ENCODE results near the gene SHOC2. TPM values are rescaled to one million over a fixed set of nuclear protein-coding genes. Genes with fewer than 3 reads are reported as not detected.

Gene SHOC2
- polyA plus RNA-seq, 1 of the 3 experiments (the other 2 are of a cell fraction), result 6.9 TPM

DNA sequence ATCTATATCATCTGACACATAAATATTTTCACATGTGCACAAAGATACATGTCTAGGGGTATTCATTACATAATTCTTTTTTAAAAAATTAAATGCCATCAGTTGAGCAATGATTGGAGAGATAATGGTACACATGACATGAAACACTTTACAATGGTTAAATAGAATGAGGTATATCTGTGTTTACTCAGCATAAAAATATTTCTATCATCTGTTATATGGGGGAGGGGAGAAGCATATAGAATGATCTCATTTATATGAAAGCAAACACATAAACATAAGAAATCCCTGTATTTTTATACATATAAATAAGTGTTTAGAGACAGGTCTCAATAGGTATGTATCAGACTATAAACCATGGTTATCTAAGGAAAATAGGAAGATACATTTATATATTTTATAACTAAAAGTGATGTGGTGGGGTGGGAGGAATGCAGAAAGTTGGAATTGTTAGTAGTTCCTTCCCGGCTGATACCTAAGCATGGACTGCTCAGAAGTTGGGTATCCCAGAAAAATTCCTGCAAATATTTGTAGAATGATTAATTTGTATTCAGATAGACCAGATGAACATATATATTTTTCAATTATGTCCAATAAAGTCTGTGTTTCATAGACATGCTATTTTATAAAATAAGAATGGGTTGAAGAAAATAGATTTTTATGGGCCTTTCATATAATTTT lies 75.1 kb downstream of the SHOC2 start:
- no peak for DNase-seq
- TF ChIP-seq RXRA (IDR thresholded peaks at IDR 0.05; ENCODE audit: borderline replicate concordance, low read depth) (no peak), POLR2AphosphoS5 (IDR thresholded peaks at IDR 0.05; ENCODE audit: low read depth, low read length) (no peak)

DNA sequence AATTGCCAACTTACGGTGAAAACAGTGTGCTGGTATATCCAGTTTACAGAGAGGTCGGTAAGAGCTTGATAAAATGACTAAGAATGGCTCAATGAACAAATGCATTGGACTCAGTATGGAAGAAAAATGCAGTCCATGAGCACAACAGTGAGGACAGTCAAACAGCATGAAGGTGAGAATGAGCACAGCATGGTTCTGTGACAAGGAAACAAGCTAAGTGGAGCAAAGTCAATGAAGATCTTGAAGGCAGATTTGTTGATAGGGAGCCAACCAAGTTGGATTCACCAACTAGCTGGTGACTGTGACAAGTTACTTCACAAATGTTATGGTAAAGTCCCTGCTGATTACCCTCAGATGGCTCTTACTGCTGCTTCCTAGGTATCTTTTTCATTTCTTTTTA lies 75.9 kb downstream of the SHOC2 start:
- peaks cover 0 to 14% of the 10 kb centered on the region in 2 experiments; a peak in 1 of 4 replicates for H3K4me1 ChIP-seq (ENCODE audit: control insufficient read depth in 1 of 2, insufficient read depth in 2 of 2, low read depth in 1 of 2, low read length in 1 of 2)
- H3K36me3 ChIP-seq (replicated peaks in 1 of 2; ENCODE audit: control insufficient read depth in 1 of 2, insufficient read depth in 2 of 2, low read length in 1 of 2), result peaks cover 19 to 26% of the 10 kb centered on the region in 2 experiments
- H3K9me3 ChIP-seq, result no peaks in the 10 kb centered on the region
- no peak overlapping the region for H3K4me3 ChIP-seq (ENCODE audit: low read depth in 2 of 2, low read length in 1 of 2)
- no peak overlapping the region for H2AFZ ChIP-seq (ENCODE audit: low read depth)
- no peak for DNase-seq
- no peak overlapping the region for H3K27ac ChIP-seq (ENCODE audit: low read depth in 2 of 2, low read length in 1 of 2)
- POLR2A ChIA-PET, result no interaction called here
- no peak overlapping the region for H3K9ac ChIP-seq
- H3K9me2 ChIP-seq, result no peaks in the 10 kb centered on the region
- TF ChIP-seq NRF1 (IDR thresholded peaks at IDR 0.05; ENCODE audit: low read depth, low read length) (no peak), MEF2A (IDR thresholded peaks at IDR 0.05; ENCODE audit: borderline replicate concordance, low read depth) (no peak), MXI1 (IDR thresholded peaks at IDR 0.05; ENCODE audit: low read depth, low read length) (no peak), CHD2 (IDR thresholded peaks at IDR 0.05; ENCODE audit: low read length, partially characterized antibody) (no peak), TAF1 (IDR thresholded peaks at IDR 0.05; ENCODE audit: borderline replicate concordance, low read depth, low read length) (no peak), NFIC (IDR thresholded peaks at IDR 0.05; ENCODE audit: borderline replicate concordance) (no peak)
- TF ChIP-seq, protein P1, sequence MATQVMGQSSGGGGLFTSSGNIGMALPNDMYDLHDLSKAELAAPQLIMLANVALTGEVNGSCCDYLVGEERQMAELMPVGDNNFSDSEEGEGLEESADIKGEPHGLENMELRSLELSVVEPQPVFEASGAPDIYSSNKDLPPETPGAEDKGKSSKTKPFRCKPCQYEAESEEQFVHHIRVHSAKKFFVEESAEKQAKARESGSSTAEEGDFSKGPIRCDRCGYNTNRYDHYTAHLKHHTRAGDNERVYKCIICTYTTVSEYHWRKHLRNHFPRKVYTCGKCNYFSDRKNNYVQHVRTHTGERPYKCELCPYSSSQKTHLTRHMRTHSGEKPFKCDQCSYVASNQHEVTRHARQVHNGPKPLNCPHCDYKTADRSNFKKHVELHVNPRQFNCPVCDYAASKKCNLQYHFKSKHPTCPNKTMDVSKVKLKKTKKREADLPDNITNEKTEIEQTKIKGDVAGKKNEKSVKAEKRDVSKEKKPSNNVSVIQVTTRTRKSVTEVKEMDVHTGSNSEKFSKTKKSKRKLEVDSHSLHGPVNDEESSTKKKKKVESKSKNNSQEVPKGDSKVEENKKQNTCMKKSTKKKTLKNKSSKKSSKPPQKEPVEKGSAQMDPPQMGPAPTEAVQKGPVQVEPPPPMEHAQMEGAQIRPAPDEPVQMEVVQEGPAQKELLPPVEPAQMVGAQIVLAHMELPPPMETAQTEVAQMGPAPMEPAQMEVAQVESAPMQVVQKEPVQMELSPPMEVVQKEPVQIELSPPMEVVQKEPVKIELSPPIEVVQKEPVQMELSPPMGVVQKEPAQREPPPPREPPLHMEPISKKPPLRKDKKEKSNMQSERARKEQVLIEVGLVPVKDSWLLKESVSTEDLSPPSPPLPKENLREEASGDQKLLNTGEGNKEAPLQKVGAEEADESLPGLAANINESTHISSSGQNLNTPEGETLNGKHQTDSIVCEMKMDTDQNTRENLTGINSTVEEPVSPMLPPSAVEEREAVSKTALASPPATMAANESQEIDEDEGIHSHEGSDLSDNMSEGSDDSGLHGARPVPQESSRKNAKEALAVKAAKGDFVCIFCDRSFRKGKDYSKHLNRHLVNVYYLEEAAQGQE (IDR thresholded peaks at IDR 0.05; ENCODE audit: low read depth, low read length), result no peak
- H3K27me3 ChIP-seq (ENCODE audit: insufficient read depth), result no peaks in the 10 kb centered on the region
- CTCF ChIA-PET, result interaction anchor here (0.9 kb wide), 2 partner anchors 9 to 20 kb away, joined by 3 read pairs; no protein-coding TSS in a partner anchor
- no peaks in the 10 kb centered on the region for H3F3A ChIP-seq (replicated peaks; ENCODE audit: insufficient read depth)
- H3K4me2 ChIP-seq, result no peak overlapping the region
- peaks cover 26% of the 10 kb centered on the region for H3K79me2 ChIP-seq (ENCODE audit: insufficient read depth)
- 96% methylated on average over 2 of the region's 2 CpGs for WGBS (ENCODE audit: low lambda C conversion rate)
- peaks cover 4% of the 10 kb centered on the region; the same call in 1 of the 2 replicates for H4K20me1 ChIP-seq (ENCODE audit: insufficient read depth)

More for the DNA sequence above, 75.1 kb downstream of the SHOC2 start:
- H3K4me1 ChIP-seq (ENCODE audit: control insufficient read depth in 1 of 2, insufficient read depth in 2 of 2, low read depth in 1 of 2, low read length in 1 of 2), result peaks cover 0 to 14% of the 10 kb centered on the region in 2 experiments; a peak in 1 of 4 replicates
- H3K36me3 ChIP-seq (replicated peaks in 1 of 2; ENCODE audit: control insufficient read depth in 1 of 2, insufficient read depth in 2 of 2, low read length in 1 of 2), result peaks cover 20 to 22% of the 10 kb centered on the region in 2 experiments
- H3K79me2 ChIP-seq (ENCODE audit: insufficient read depth), result peaks cover 30% of the 10 kb centered on the region
- H3K4me2 ChIP-seq, result no peak overlapping the region
- no peaks in the 10 kb centered on the region for H3K9me3 ChIP-seq
- POLR2A ChIA-PET, result no interaction called here
- H3K4me3 ChIP-seq (ENCODE audit: low read depth in 2 of 2, low read length in 1 of 2), result no peak overlapping the region
- CTCF ChIA-PET, result no interaction called here
- peaks cover 4% of the 10 kb centered on the region; the same call in 1 of the 2 replicates for H4K20me1 ChIP-seq (ENCODE audit: insufficient read depth)
- no peak overlapping the region for H2AFZ ChIP-seq (ENCODE audit: low read depth)
- H3F3A ChIP-seq (replicated peaks; ENCODE audit: insufficient read depth), result no peaks in the 10 kb centered on the region
- H3K9ac ChIP-seq, result no peak overlapping the region
- H3K27me3 ChIP-seq (ENCODE audit: insufficient read depth), result no peaks in the 10 kb centered on the region
- WGBS (ENCODE audit: low lambda C conversion rate), result 87% methylated on average over 1 of the region's 1 CpG
- no peak overlapping the region for H3K27ac ChIP-seq (ENCODE audit: low read depth in 2 of 2, low read length in 1 of 2)
- H3K9me2 ChIP-seq, result no peaks in the 10 kb centered on the region

All from SK-N-SH (cell line).